ENCODE data around the gene ADARB2. TPM values are rescaled to one million over a fixed set of nuclear protein-coding genes. Genes with fewer than 3 reads are reported as not detected.

ADARB2 gene
- total RNA-seq, 4 donors from 2014 or later, result 0.32 to 1.6 (median 0.80) TPM

- H3K4me3 ChIP-seq, result no peak overlapping the region
- no peaks in the 10 kb centered on the region for H3K4me1 ChIP-seq
- H3K27me3 ChIP-seq, result no peaks in the 10 kb centered on the region
- H3K9me3 ChIP-seq, result no peaks in the 10 kb centered on the region
- 75% methylated on average over 17 of the region's 19 CpGs for WGBS
- DNase-seq (ENCODE audit: low spot score in 2 of 2), result peak; percentile 20 to 53
- no peak for TF ChIP-seq POLR2AphosphoS5 (IDR thresholded peaks at IDR 0.05)
- TF ChIP-seq EP300 (IDR thresholded peaks at IDR 0.05), result no peak
- no peak for TF ChIP-seq CTCF (IDR thresholded peaks at IDR 0.05)
- no peak for TF ChIP-seq POLR2A (IDR thresholded peaks at IDR 0.05)
- no peaks in the 10 kb centered on the region for H3K36me3 ChIP-seq
- H3K27ac ChIP-seq, result no peak overlapping the region
Observed at GRCh38 chr10:1546431-1547110, 190.8 kb downstream of the ADARB2 start.

GRCh38 chr10:1545524-1545923, 191.8 kb downstream of the ADARB2 start:
- no peak overlapping the region for H3K4me3 ChIP-seq

GRCh38 chr10:1544929-1545328, 192.4 kb downstream of the ADARB2 start:
- DNase-seq (ENCODE audit: low spot score in 2 of 2), result peak in 1 of 2 donors; percentile 26

More at GRCh38 chr10:1545524-1545923, 191.8 kb downstream of the ADARB2 start:
- 79% methylated on average over 7 of the region's 7 CpGs for WGBS
- TF ChIP-seq CTCF (IDR thresholded peaks at IDR 0.05), result no peak
- TF ChIP-seq POLR2A (IDR thresholded peaks at IDR 0.05), result no peak
- no peak for TF ChIP-seq POLR2AphosphoS5 (IDR thresholded peaks at IDR 0.05)
- TF ChIP-seq EP300 (IDR thresholded peaks at IDR 0.05), result no peak
- H3K27me3 ChIP-seq, result no peaks in the 10 kb centered on the region
- H3K4me1 ChIP-seq, result no peaks in the 10 kb centered on the region
- H3K9me3 ChIP-seq, result no peaks in the 10 kb centered on the region
- H3K36me3 ChIP-seq, result no peaks in the 10 kb centered on the region
- no peak overlapping the region for H3K27ac ChIP-seq
- DNase-seq (ENCODE audit: low spot score in 2 of 2), result peak in 1 of 2 donors; percentile 18

GRCh38 chr10:1544209-1544673, 193.1 kb downstream of the ADARB2 start:
- DNase-seq (ENCODE audit: low spot score in 2 of 2), result peak in 1 of 2 donors; percentile 55
- TF ChIP-seq POLR2A (IDR thresholded peaks at IDR 0.05) (no peak), EP300 (IDR thresholded peaks at IDR 0.05) (no peak), CTCF (IDR thresholded peaks at IDR 0.05) (no peak), POLR2AphosphoS5 (IDR thresholded peaks at IDR 0.05) (no peak)
- WGBS, result 97% methylated on average over 7 of the region's 13 CpGs
- Histone ChIP-seq H3K27ac (no peak overlapping the region), H3K4me3 (no peak overlapping the region), H3K9me3 (no peaks in the 10 kb centered on the region), H3K36me3 (no peaks in the 10 kb centered on the region), H3K4me1 (no peaks in the 10 kb centered on the region), H3K27me3 (no peaks in the 10 kb centered on the region)

More at GRCh38 chr10:1544929-1545328, 192.4 kb downstream of the ADARB2 start:
- 69% methylated on average over 2 of the region's 2 CpGs for WGBS
- no peak for TF ChIP-seq CTCF (IDR thresholded peaks at IDR 0.05)
- H3K9me3 ChIP-seq, result no peaks in the 10 kb centered on the region
- H3K36me3 ChIP-seq, result no peaks in the 10 kb centered on the region
- H3K4me1 ChIP-seq, result no peaks in the 10 kb centered on the region
- no peaks in the 10 kb centered on the region for H3K27me3 ChIP-seq
- no peak overlapping the region for H3K4me3 ChIP-seq
- H3K27ac ChIP-seq, result no peak overlapping the region

DNA sequence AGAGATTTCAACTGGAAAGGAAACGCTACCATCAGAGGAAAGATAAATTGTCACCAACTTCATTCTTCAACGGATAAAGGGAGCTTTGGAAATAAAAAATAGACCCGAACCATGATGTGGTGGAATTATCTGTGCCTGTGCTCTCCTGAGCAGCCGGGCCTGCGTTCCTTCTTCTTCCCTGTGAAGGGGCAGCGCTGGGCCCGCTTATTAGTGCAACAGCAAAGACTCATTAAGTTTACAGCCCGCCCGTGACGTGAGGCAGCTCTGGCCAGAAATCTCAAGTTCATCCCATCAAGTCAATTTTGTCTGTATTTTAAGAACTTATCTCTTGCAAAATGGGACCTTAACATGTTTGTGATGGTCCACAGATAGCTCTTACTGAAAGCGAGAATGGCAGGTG, 193.7 kb downstream of the ADARB2 start:
- DNase-seq (ENCODE audit: low spot score in 2 of 2), result peak in 1 of 2 donors; percentile 33
- Histone ChIP-seq H3K27ac (no peak overlapping the region), H3K27me3 (no peaks in the 10 kb centered on the region), H3K9me3 (no peaks in the 10 kb centered on the region), H3K4me3 (no peak overlapping the region), H3K36me3 (no peaks in the 10 kb centered on the region), H3K4me1 (no peaks in the 10 kb centered on the region)
- TF ChIP-seq POLR2A (IDR thresholded peaks at IDR 0.05), result no peak
- 88% methylated on average over 11 of the region's 11 CpGs for WGBS

All from suprapubic skin (tissue), 4 donors.